Endodermal cell (in vitro differentiated cells): ENCODE data around the gene TBCEL. TPM values are rescaled to one million over a fixed set of nuclear protein-coding genes. Genes with fewer than 3 reads are reported as not detected.

Experiments
- DNase-seq: peaks from one replicate; pipeline ENCODE4 v3.0.0-alpha.2; 2017
- H3K27ac ChIP-seq: 2 replicates; pipeline ENCODE4 v1.5.1; 2013; ENCODE audit warnings: mild to moderate bottlenecking, low read depth, low read length, moderate library complexity
- H3K27me3 ChIP-seq: 2 replicates; pipeline ENCODE4 v1.6.1; 2013; ENCODE audit warnings: mild to moderate bottlenecking, low read length, moderate library complexity; ENCODE audit not compliant: insufficient read depth, control insufficient read depth, poor library complexity, severe bottlenecking
- H3K36me3 ChIP-seq: 2 replicates; pipeline ENCODE4 v1.7.0; 2013; ENCODE audit warnings: mild to moderate bottlenecking, low read length, moderate library complexity; ENCODE audit not compliant: control insufficient read depth, insufficient read depth
- H3K4me1 ChIP-seq: one replicate; pipeline ENCODE4 v1.7.0; 2013; ENCODE audit warnings: low read length; ENCODE audit not compliant: control insufficient read depth, insufficient read depth
- H3K4me3 ChIP-seq: 2 replicates; pipeline ENCODE4 v1.5.1; 2013; ENCODE audit warnings: mild to moderate bottlenecking, low read length, moderate library complexity
- H3K9ac ChIP-seq: 2 replicates; pipeline ENCODE4 v1.6.1; 2013; ENCODE audit warnings: mild to moderate bottlenecking, low read length, moderate library complexity; ENCODE audit not compliant: poor library complexity, severe bottlenecking; ENCODE audit errors: extremely low read depth
- H3K9me3 ChIP-seq: 2 replicates; pipeline ENCODE4 v1.6.1; 2013; ENCODE audit warnings: mild to moderate bottlenecking, low read length, moderate library complexity; ENCODE audit not compliant: control insufficient read depth
- H3K27ac Mint-ChIP-seq: 2 replicates; pipeline ENCODE4 v1.8.0; 2020; ENCODE audit warnings: mixed read lengths
- H3K27me3 Mint-ChIP-seq: 2 replicates; pipeline ENCODE4 v1.8.0; 2021; ENCODE audit warnings: mild to moderate bottlenecking, mixed read lengths; ENCODE audit not compliant: insufficient read depth
- H3K36me3 Mint-ChIP-seq: 2 replicates; pipeline ENCODE4 v1.8.0; 2020; ENCODE audit warnings: low read depth, mixed read lengths
- H3K4me1 Mint-ChIP-seq: 2 replicates; pipeline ENCODE4 v1.8.0; 2020; ENCODE audit warnings: mixed read lengths
- H3K4me3 Mint-ChIP-seq: 2 replicates; pipeline ENCODE4 v1.8.0; 2020; ENCODE audit warnings: mild to moderate bottlenecking, moderate library complexity, mixed read lengths
- H3K9me3 Mint-ChIP-seq: 2 replicates; pipeline ENCODE4 v1.8.0; 2020; ENCODE audit warnings: mild to moderate bottlenecking, mixed read lengths
- CTCF ChIP-seq: fragments of 200-600 bp; sonication (generic); conservative IDR thresholded peaks from 2 replicates; pipeline ENCODE4 v1.5.0; 2021; ENCODE audit warnings: antibody characterized with exemption, mild to moderate bottlenecking
- WGBS, 2 experiments: methylation state at CpG; one replicate each; pipeline versions ENCODE4 v1.1.5 to v1.1.7; 2013; ENCODE audit warnings: missing lambda C conversion rate in 2 of 2, mixed read lengths in 1 of 2; ENCODE audit not compliant: insufficient coverage in 1 of 2, insufficient read length in 1 of 2; 5-methylcytosine and 5-hydroxymethylcytosine counted together
- total RNA-seq, 2 donors: library from RNA; stranded (reverse); fragmentation: NEBNext Ultra II Directional in 1 of 2; extraction: Animal tissue kit (Norgen Biotek cat#: 25700) in 1 of 2; gene quantifications; 2 replicates in 1 of 2; 3 replicates in 1 of 2; pipeline ENCODE4 v1.2.1, GENCODE V29; 2021

TBCEL gene
- total RNA-seq, 2 donors from 2014 or later: 23.5 to 26.1 TPM

GRCh38 chr11:121095561-121095960, 71.7 kb downstream of the TBCEL start:
- Mint-ChIP-seq H3K4me3 (no peak overlapping the region), H3K27ac (no peak overlapping the region), H3K36me3 (no peaks in the 10 kb centered on the region), H3K4me1 (peaks cover 2% of the 10 kb centered on the region), H3K27me3 (no peaks in the 10 kb centered on the region), H3K9me3 (no peaks in the 10 kb centered on the region)
- no peak overlapping the region for H3K27ac ChIP-seq
- no peaks in the 10 kb centered on the region for H3K27me3 ChIP-seq
- peaks cover 7% of the 10 kb centered on the region for H3K36me3 ChIP-seq
- H3K4me3 ChIP-seq: no peak overlapping the region
- H3K4me1 ChIP-seq: no peaks in the 10 kb centered on the region
- no peak for TF ChIP-seq CTCF
- H3K9ac ChIP-seq: no peak overlapping the region
- 87 to 100% methylated on average over 1 of the region's 1 CpG for WGBS, 2 experiments
- no peak for DNase-seq
- H3K9me3 ChIP-seq: no peaks in the 10 kb centered on the region

GRCh38 chr11:121099364-121099763, 75.5 kb downstream of the TBCEL start:
- Histone ChIP-seq H3K27ac (no peak overlapping the region), H3K27me3 (no peaks in the 10 kb centered on the region), H3K36me3 (no peaks in the 10 kb centered on the region), H3K4me3 (no peak overlapping the region), H3K9ac (no peak overlapping the region), H3K4me1 (no peaks in the 10 kb centered on the region), H3K9me3 (no peaks in the 10 kb centered on the region)
- no peak for TF ChIP-seq CTCF
- no peak overlapping the region for H3K27ac Mint-ChIP-seq
- H3K4me3 Mint-ChIP-seq: no peak overlapping the region
- WGBS, 2 experiments: 92 to 93% methylated on average over 3 to 4 of the region's 4 CpGs
- no peak for DNase-seq
- H3K36me3 Mint-ChIP-seq: no peaks in the 10 kb centered on the region
- no peaks in the 10 kb centered on the region for H3K9me3 Mint-ChIP-seq
- H3K4me1 Mint-ChIP-seq: peaks cover 8% of the 10 kb centered on the region
- no peaks in the 10 kb centered on the region for H3K27me3 Mint-ChIP-seq

- H3K9me3 ChIP-seq: no peaks in the 10 kb centered on the region
- H3K4me3 ChIP-seq: no peak overlapping the region
- Mint-ChIP-seq H3K4me3 (no peak overlapping the region), H3K4me1 (peaks cover 8% of the 10 kb centered on the region), H3K27ac (no peak overlapping the region), H3K36me3 (no peaks in the 10 kb centered on the region), H3K27me3 (no peaks in the 10 kb centered on the region), H3K9me3 (no peaks in the 10 kb centered on the region)
- no peaks in the 10 kb centered on the region for H3K36me3 ChIP-seq
- 87 to 100% methylated on average over 2 to 3 of the region's 4 CpGs for WGBS, 2 experiments
- no peak for DNase-seq
- no peak for TF ChIP-seq CTCF
- H3K27me3 ChIP-seq: no peaks in the 10 kb centered on the region
- H3K9ac ChIP-seq: no peak overlapping the region
- no peaks in the 10 kb centered on the region for H3K4me1 ChIP-seq
- no peak overlapping the region for H3K27ac ChIP-seq
These were observed 76.0 kb downstream of the TBCEL start for GRCh38 chr11:121099885-121100284.
